GM12891 (cell line): ENCODE measurements around the gene BOLL.

Experiments
- PAX5 ChIP-seq: IDR thresholded peaks from 2 replicates; pipeline ENCODE4 v1.6.1; 2011; ENCODE audit warnings: low read length, moderate library complexity, mild to moderate bottlenecking; ENCODE audit not compliant: insufficient read depth, severe bottlenecking
- POLR2A ChIP-seq: IDR thresholded peaks from 2 replicates; pipeline ENCODE4 v1.6.1; 2011; ENCODE audit warnings: low read depth, low read length, control low read depth
- POLR2AphosphoS5 ChIP-seq: IDR thresholded peaks from 2 replicates; pipeline ENCODE4 v1.6.1; 2011; ENCODE audit warnings: low read depth, low read length, control low read depth
- POU2F2 ChIP-seq: IDR thresholded peaks from 2 replicates; pipeline ENCODE4 v1.6.1; 2011; ENCODE audit warnings: low read depth, mild to moderate bottlenecking, control low read depth, low read length, moderate library complexity
- TAF1 ChIP-seq: IDR thresholded peaks from 2 replicates; pipeline ENCODE4 v1.6.1; 2011; ENCODE audit warnings: low read depth, low read length, control low read depth

GRCh38 chr2:197827618-197828017, 42.5 kb upstream of the BOLL start:
- TF ChIP-seq POLR2A (no peak), TAF1 (no peak), POLR2AphosphoS5 (no peak), PAX5 (no peak), POU2F2 (no peak)
